NCI-H2196 (cell line): ENCODE measurements around the gene CST8.

Experiments used
- DNase-seq: peaks from one replicate; lab custom pipeline; 2025; ENCODE audit not compliant: unreplicated experiment; lab: John Stamatoyannopoulos, UW

CST8 gene

GRCh38 chr20:23475395-23475794, 15.5 kb upstream of the CST8 start:
- no peak for DNase-seq

GRCh38 chr20:23476015-23476754, 14.7 kb upstream of the CST8 start:
- no peak for DNase-seq

GRCh38 chr20:23477223-23477622, 13.7 kb upstream of the CST8 start:
- no peak for DNase-seq

GRCh38 chr20:23479043-23479442, 11.9 kb upstream of the CST8 start:
- DNase-seq: no peak

GRCh38 chr20:23482138-23482537, 8.8 kb upstream of the CST8 start:
- DNase-seq: no peak

GRCh38 chr20:23484081-23484480, 6.8 kb upstream of the CST8 start:
- no peak for DNase-seq

- no peak for DNase-seq
Observed at GRCh38 chr20:23488470-23488869, 2.4 kb upstream of the CST8 start.

GRCh38 chr20:23488996-23489395, 1.9 kb upstream of the CST8 start:
- no peak for DNase-seq

- no peak for DNase-seq
Observed at GRCh38 chr20:23492292-23492691, 1.4 kb downstream of the CST8 start.

- DNase-seq: no peak
Observed at GRCh38 chr20:23493172-23493772, 2.4 kb downstream of the CST8 start.

- no peak for DNase-seq
Observed at GRCh38 chr20:23497536-23497935, 6.6 kb downstream of the CST8 start.

GRCh38 chr20:23501926-23502325, 11.0 kb downstream of the CST8 start:
- no peak for DNase-seq

- no peak for DNase-seq
Observed at GRCh38 chr20:23503649-23504048, 12.7 kb downstream of the CST8 start.

GRCh38 chr20:23507346-23507745, 16.4 kb downstream of the CST8 start:
- no peak for DNase-seq

- no peak for DNase-seq
Observed at GRCh38 chr20:23508449-23509229, 17.7 kb downstream of the CST8 start.

- no peak for DNase-seq
Observed at GRCh38 chr20:23509247-23509913, 18.5 kb downstream of the CST8 start.

- DNase-seq: no peak
Observed at GRCh38 chr20:23510000-23510590, 19.2 kb downstream of the CST8 start.

- DNase-seq: no peak
Observed at GRCh38 chr20:23513164-23513563, 22.2 kb downstream of the CST8 start.

GRCh38 chr20:23514848-23515247, 23.9 kb downstream of the CST8 start:
- DNase-seq: no peak

GRCh38 chr20:23515250-23515939, 24.5 kb downstream of the CST8 start:
- no peak for DNase-seq

- DNase-seq: no peak
Observed at GRCh38 chr20:23517719-23518118, 26.8 kb downstream of the CST8 start.
